D341Med (cell line): Measurements from ENCODE around the gene KAT7.

Experiments
- DNase-seq: peaks from one replicate; pipeline ENCODE4 v3.0.0; 2012; ENCODE audit warnings: low spot score

The KAT7 gene

DNA sequence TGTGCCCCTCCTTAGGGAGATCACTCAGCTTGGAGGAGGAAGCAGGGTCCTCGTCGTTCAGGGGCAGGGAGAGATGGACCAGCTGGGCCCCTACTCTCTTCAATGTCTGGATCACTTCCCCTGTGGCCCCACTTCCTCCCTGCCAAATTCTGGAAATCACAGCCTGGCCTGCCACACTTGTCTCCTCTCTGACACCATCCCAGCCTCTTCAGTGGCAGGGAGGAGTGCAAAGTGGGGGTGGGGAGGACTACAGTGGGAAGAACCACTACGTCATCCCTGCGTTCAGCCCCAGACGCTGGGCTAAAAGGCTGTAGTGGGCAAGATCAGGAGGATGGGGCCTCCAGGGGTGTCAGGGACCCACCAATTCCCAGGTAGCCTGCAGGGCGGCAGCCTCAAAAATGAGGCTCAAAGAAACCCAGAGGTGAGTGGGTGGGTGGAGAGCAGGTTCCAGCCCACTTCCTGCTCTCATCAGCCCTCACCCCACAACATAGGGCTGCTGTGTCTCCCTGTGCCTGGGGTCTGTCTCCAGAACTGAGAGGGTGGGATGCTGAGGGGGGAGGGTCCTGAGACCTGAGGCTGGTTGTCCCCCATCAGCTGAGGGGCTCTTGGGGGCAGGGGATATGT is 84.4 kb downstream of the KAT7 start:
- no peak for DNase-seq

DNA sequence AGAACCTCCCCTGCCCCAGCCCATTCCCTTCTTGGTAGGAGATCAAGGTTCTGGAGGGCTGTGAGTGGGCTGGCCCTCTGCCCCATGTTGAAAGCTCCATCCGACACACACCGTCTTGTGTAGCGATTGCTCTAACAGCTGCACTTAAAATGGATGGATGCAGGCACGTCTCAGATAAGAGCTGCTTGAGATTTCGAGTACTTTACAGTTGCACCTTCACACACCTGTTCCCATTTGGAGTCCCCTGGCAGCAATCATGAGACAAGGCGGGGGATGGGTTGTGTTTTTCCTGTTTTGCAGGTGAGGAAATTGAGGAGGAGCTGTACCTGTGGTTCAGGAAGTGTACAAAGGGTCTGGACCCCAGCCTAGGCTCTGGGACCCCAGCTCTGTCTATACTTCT is 85.0 kb downstream of the KAT7 start:
- DNase-seq = no peak

DNA sequence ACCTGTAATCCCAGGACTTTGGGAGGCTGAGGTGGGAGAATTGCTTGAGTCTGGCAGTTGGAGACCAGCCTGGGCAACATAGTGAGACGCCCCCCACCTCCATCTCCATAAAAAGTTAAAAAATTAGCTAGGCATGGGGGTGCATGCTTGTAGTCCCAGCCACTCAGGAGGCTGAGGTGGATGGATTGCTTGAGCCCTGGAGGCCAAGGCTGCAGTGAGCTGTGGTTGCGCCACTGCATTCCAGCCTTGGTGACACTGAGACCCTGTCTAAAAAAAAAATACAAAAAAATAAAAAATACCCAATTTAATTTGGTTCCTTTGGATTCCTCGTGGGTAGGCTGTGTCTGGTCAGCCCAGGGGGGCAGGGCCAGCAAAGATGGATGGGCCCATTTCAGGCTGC is 85.4 kb downstream of the KAT7 start:
- DNase-seq = no peak

DNA sequence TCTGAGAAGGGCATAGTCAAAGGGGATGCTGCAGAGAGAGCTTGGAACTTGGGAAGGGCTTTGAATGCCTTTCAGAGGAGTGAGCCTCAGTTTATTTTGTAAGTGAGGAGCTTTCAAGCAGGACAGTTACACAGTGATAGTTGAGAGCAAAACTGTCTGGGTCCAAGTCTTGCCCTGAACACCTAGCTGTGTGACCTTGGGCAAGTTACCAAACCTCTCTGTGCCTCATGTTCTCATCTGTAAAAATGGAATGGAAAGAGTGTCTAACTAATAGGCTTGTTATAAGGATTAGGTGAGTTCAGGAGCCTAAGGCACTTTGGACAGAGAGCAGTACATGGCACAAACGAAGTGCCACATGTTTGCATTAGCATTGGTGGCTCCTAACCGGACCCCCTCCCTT is 86.4 kb downstream of the KAT7 start:
- no peak for DNase-seq

DNA sequence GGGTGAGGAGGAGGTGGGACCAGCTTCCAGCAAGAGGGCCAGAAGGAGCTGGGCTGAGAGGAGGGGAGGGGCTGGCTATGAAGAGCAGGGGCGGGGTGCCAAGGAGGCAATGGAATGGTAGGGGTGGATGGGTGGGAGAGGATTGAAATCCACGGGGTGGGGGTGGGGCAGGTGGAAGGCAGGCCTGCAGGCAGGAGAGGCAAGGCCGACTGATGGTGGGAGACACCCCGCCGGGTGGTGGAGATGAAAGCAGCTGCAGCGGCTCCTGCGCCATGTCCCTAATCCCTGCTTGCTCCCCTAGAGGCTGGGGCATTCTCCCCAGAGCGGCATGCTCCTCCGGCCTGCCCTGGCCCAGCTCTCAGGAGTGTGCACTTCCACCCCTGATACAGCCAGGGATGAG is 87.2 kb downstream of the KAT7 start:
- no peak for DNase-seq

DNA sequence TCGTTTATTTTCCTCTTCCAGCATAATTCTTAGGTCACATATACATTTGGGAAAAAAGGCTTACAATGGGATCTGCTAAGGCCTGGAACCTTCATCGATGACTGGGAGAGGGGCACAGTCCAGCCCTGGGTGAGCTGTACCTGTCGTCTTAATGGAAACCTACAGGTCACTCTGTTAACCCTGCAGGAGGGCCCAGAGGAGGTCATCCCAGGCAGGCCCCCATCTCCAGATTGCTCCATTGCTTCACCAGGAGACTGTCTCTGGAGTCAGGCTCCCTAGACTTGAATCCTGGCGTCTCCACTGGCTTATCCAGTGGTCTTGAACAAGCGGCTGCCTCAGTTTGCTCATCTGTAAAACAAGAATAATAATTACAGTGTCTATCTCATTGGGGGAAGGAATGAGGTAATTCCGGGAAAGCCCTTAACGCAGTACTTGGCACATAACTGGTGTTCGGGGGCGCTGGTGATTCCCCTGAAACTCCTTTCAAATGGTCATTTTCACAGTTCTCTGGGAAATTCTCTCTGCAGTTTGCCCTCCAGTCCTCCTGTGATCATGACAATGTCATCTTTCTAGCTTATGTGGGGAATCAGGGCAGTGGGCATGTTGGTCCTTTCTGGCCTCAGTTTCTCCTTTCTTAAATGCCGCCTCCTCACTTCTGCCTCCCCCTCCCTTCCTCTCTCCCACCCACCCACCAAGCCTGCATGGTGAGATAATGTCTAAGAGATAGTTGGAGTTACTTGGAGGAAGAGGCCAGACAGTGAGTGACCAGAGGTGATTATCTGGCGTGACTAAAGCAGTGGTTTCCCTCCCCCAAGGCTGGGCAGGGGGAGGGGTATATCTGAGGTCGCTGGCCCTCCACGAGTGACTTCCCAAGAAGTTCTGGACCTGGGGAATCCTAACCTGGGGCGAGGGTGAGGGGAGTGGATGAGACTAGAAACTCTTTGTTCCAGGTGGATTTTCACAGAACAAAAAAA is 90.7 kb downstream of the KAT7 start:
- DNase-seq = no peak

DNA sequence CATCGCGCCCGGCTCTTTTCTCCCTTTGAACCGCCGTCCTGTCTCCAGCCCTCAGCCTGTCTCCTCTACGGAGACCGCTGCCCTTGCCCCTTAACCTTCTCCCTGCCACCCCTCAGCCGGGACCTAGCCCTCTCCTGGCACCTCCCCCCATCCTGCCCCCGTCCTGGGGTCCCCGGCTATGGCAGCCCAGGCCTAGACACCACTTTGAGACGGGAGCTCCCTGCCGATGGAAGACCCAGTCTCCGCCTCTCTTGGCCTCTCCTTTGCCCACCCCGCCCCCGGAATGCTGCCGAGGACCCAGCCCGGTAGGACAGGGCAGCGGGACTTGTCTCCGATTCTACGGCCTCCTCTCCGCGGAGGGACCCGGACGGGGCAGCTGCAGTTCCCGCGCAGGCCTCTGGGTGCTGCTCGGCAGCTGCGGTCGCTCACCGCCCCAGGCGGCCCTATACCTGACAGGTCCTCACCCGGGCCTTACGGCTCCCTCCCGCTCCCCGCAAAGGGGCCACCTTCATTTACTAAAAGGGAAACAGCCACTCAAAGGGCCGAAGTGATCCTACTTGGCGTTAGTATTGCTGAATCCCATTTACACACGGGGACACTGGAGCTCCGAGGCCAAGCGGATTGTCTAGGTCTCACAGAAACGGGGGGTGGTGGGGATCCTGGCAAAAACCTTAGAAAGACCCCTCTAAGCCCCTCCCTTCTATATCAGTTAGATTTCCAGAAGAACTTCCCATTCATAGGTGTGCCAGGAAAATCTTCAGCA is 92.0 kb downstream of the KAT7 start:
- peak; percentile 99 for DNase-seq

DNA sequence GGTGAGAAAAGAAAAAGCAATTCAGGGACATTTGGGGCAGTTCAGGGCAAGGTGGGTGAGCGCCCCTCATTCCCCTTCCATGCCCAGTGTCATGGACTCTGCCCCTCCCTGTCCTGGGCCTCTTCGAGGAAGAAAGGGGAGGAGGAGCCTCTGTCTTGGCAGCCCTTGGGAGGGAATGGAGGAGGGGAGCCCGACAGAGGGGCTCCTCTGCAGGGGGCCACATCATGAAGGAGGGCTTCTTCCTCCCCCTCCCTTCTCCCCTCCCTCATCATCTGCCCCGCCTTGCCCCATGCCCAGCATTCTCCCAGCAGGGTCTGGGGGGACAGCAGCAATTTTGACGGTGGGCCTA is 92.5 kb downstream of the KAT7 start:
- no peak for DNase-seq

DNA sequence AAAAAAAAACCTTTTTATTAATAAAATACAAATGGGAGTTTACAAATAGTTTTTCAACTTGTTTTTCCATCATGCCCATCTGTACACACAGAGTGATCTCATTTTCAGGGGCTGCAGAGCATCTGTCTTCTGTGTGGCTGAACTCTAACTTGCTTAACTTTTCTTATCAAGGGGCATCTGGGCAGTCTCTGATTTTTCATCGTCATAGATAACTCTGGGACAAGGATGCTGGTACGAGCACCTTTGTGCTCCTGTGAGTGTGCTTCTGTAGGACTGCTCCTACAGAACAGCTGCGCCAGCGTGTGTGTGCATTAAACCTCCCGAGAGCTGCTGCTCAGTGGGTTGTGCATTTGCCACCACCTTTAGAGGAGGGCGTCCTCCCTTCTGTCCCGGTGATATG is 94.0 kb downstream of the KAT7 start:
- no peak for DNase-seq
